Dendritic cell treated with granulocyte-macrophage colony-stimulating factor and Interleukin-4, amounts not matched to agents 40 ng/mL and 50 ng/mL, for 4 days (primary cell): ENCODE data around the gene PCDHB13.
"Not testable (repeated sequence)": the region's sequence is repeated elsewhere in the genome, so short reads cannot be mapped to it uniquely, and the experiment has no call there.

Experiments used
- H3K27ac Mint-ChIP-seq: one replicate; pipeline ENCODE4 v1.8.0; 2022; ENCODE audit warnings: mild to moderate bottlenecking, mixed read lengths
- H3K27me3 Mint-ChIP-seq: one replicate; pipeline ENCODE4 v1.8.0; 2022; ENCODE audit warnings: mild to moderate bottlenecking, mixed read lengths
- H3K36me3 Mint-ChIP-seq: one replicate; pipeline ENCODE4 v1.8.0; 2022; ENCODE audit warnings: low read depth, mixed read lengths
- H3K4me1 Mint-ChIP-seq: one replicate; pipeline ENCODE4 v1.8.0; 2022; ENCODE audit warnings: low read depth, mixed read lengths
- H3K4me3 Mint-ChIP-seq: one replicate; pipeline ENCODE4 v1.8.0; 2022; ENCODE audit warnings: mild to moderate bottlenecking, moderate library complexity, mixed read lengths
- H3K9me3 Mint-ChIP-seq: one replicate; pipeline ENCODE4 v1.8.0; 2022; ENCODE audit warnings: mixed read lengths
- intact Hi-C: fragments of 100-400 bp; cut with micrococcal nuclease; formaldehyde crosslinking; loops from one replicate; pipeline ENCODE4 v1.15.0; 2022

The PCDHB13 gene

GRCh38 chr5:141213656-141214339 is at the start of gene PCDHB13:
PCDHB13 (plus strand) TSS chr5:141213919; CDS start chr5:141214124, 205 bp downstream.
- intact Hi-C loops, H3K4me1 Mint-ChIP-seq, H3K27ac Mint-ChIP-seq, H3K36me3 Mint-ChIP-seq, H3K4me3 Mint-ChIP-seq: not testable (repeated sequence)
- peaks cover 41% of the 10 kb centered on the region for H3K9me3 Mint-ChIP-seq
- peaks cover 45% of the 10 kb centered on the region for H3K27me3 Mint-ChIP-seq

GRCh38 chr5:141172381-141173204 is 41.1 kb upstream of the PCDHB13 start, which contains the start of gene PCDHB7:
PCDHB7 (plus strand) TSS chr5:141172644; CDS start chr5:141172836, 192 bp downstream.
- H3K27me3 Mint-ChIP-seq, result peaks cover 4% of the 10 kb centered on the region
- H3K36me3 Mint-ChIP-seq, result no peaks in the 10 kb centered on the region
- peaks cover 47% of the 10 kb centered on the region for H3K9me3 Mint-ChIP-seq
- no peak within 1 kb of the TSS for H3K27ac Mint-ChIP-seq
- intact Hi-C loops, result no loop called here
- H3K4me1 Mint-ChIP-seq, result no peaks in the 10 kb centered on the region
- H3K4me3 Mint-ChIP-seq, result no peak within 1 kb of the TSS

GRCh38 chr5:141174291-141175104 is 39.2 kb upstream of the PCDHB13 start:
- H3K27ac Mint-ChIP-seq, H3K4me3 Mint-ChIP-seq, H3K4me1 Mint-ChIP-seq, H3K27me3 Mint-ChIP-seq, intact Hi-C loops, H3K36me3 Mint-ChIP-seq: not testable (repeated sequence)
- peaks cover 30% of the 10 kb centered on the region for H3K9me3 Mint-ChIP-seq

- Mint-ChIP-seq H3K36me3 (no peaks in the 10 kb centered on the region), H3K4me1 (no peaks in the 10 kb centered on the region), H3K27ac (no peak overlapping the region), H3K9me3 (peaks cover 28% of the 10 kb centered on the region), H3K27me3 (peaks cover 7% of the 10 kb centered on the region), H3K4me3 (no peak overlapping the region)
- intact Hi-C loops, result no loop called here
These were observed 37.8 kb upstream of the PCDHB13 start for GRCh38 chr5:141175933-141176332.

GRCh38 chr5:141177577-141178191 is 36.0 kb upstream of the PCDHB13 start, which contains the start of gene PCDHB8:
PCDHB8 (plus strand) TSS chr5:141177790; CDS start chr5:141178035, 245 bp downstream.
- H3K27me3 Mint-ChIP-seq, result peaks cover 14% of the 10 kb centered on the region
- H3K4me1 Mint-ChIP-seq, H3K27ac Mint-ChIP-seq, intact Hi-C loops, H3K36me3 Mint-ChIP-seq, H3K4me3 Mint-ChIP-seq: not testable (repeated sequence)
- peaks cover 35% of the 10 kb centered on the region for H3K9me3 Mint-ChIP-seq

GRCh38 chr5:141179371-141179770 is 34.3 kb upstream of the PCDHB13 start:
- H3K36me3 Mint-ChIP-seq, H3K4me1 Mint-ChIP-seq, intact Hi-C loops, H3K4me3 Mint-ChIP-seq, H3K27ac Mint-ChIP-seq: not testable (repeated sequence)
- Mint-ChIP-seq H3K9me3 (peaks cover 33% of the 10 kb centered on the region), H3K27me3 (peaks cover 18% of the 10 kb centered on the region)

- peaks cover 36% of the 10 kb centered on the region for H3K9me3 Mint-ChIP-seq
- H3K36me3 Mint-ChIP-seq, intact Hi-C loops: not testable (repeated sequence)
These were observed 33.8 kb upstream of the PCDHB13 start for GRCh38 chr5:141179876-141180275.

GRCh38 chr5:141180313-141180712 is 33.4 kb upstream of the PCDHB13 start:
- peaks cover 40% of the 10 kb centered on the region for H3K9me3 Mint-ChIP-seq
- intact Hi-C loops, result no loop called here
- no peak overlapping the region for H3K27ac Mint-ChIP-seq
- H3K4me1 Mint-ChIP-seq, result no peaks in the 10 kb centered on the region
- no peak overlapping the region for H3K4me3 Mint-ChIP-seq
- H3K27me3 Mint-ChIP-seq, result peaks cover 24% of the 10 kb centered on the region
- H3K36me3 Mint-ChIP-seq, result no peaks in the 10 kb centered on the region

More at GRCh38 chr5:141179876-141180275, 33.8 kb upstream of the PCDHB13 start:
- H3K27me3 Mint-ChIP-seq, result peaks cover 23% of the 10 kb centered on the region
- H3K27ac Mint-ChIP-seq, H3K4me1 Mint-ChIP-seq, H3K4me3 Mint-ChIP-seq: not testable (repeated sequence)

GRCh38 chr5:141182248-141182647 is 31.5 kb upstream of the PCDHB13 start, which contains the start of gene PCDHB16:
PCDHB16 (plus strand) TSS chr5:141182387; CDS start chr5:141182560, 173 bp downstream.
- Mint-ChIP-seq H3K27me3 (peaks cover 29% of the 10 kb centered on the region), H3K36me3 (no peaks in the 10 kb centered on the region), H3K9me3 (peaks cover 50% of the 10 kb centered on the region), H3K4me1 (no peaks in the 10 kb centered on the region), H3K4me3 (no peak within 1 kb of the TSS), H3K27ac (no peak within 1 kb of the TSS)
- intact Hi-C loops, result no loop called here

- H3K27ac Mint-ChIP-seq, intact Hi-C loops, H3K36me3 Mint-ChIP-seq, H3K4me3 Mint-ChIP-seq, H3K4me1 Mint-ChIP-seq: not testable (repeated sequence)
- H3K27me3 Mint-ChIP-seq, result peaks cover 42% of the 10 kb centered on the region
- peaks cover 67% of the 10 kb centered on the region for H3K9me3 Mint-ChIP-seq
These were observed 29.4 kb upstream of the PCDHB13 start for GRCh38 chr5:141184117-141184855.

- H3K36me3 Mint-ChIP-seq, result no peaks in the 10 kb centered on the region
- intact Hi-C loops, result no loop called here
- H3K4me1 Mint-ChIP-seq, result no peaks in the 10 kb centered on the region
- H3K27ac Mint-ChIP-seq, result no peak within 1 kb of the TSS
- no peak within 1 kb of the TSS for H3K4me3 Mint-ChIP-seq
- H3K9me3 Mint-ChIP-seq, result peaks cover 66% of the 10 kb centered on the region
- H3K27me3 Mint-ChIP-seq, result peaks cover 49% of the 10 kb centered on the region
These were observed 26.7 kb upstream of the PCDHB13 start, which contains the start of gene PCDHB9 for GRCh38 chr5:141186897-141187512. PCDHB9 (plus strand) TSS chr5:141187161; CDS start chr5:141187319, 158 bp downstream.

GRCh38 chr5:141188682-141189081 is 25.0 kb upstream of the PCDHB13 start:
- Mint-ChIP-seq H3K27me3 (peaks cover 41% of the 10 kb centered on the region), H3K9me3 (peaks cover 63% of the 10 kb centered on the region)
- intact Hi-C loops, H3K4me1 Mint-ChIP-seq, H3K4me3 Mint-ChIP-seq, H3K36me3 Mint-ChIP-seq, H3K27ac Mint-ChIP-seq: not testable (repeated sequence)
